H1 (cell line): ENCODE data around the gene AP5S1. TPM values are rescaled to one million over a fixed set of nuclear protein-coding genes. Genes with fewer than 3 reads are reported as not detected.

Experiments used
- CTCF ChIA-PET: fragments of 300-600 bp; sonication (Branson Sonifier 250); formaldehyde crosslinking; loops from one replicate; lab custom pipeline; 2021; ENCODE audit not compliant: partially characterized antibody; lab: Charles Lee
- POLR2A ChIA-PET: fragments of 300-600 bp; sonication (Branson Sonifier 250); formaldehyde crosslinking; loops from one replicate; lab custom pipeline; 2021; ENCODE audit warnings: inconsistent platforms; ENCODE audit not compliant: partially characterized antibody; lab: Charles Lee
- DNase-seq, 2 experiments: peaks; one replicate each; pipeline versions ENCODE4 v3.0.0 to v3.0.0-alpha.2; 2010 to 2022; ENCODE audit warnings: low spot score in 2 of 2, low read depth in 1 of 2, mixed read lengths in 1 of 2
- FAIRE-seq: peaks from 2 replicates; lab custom pipeline; 2011; peaks lifted over from hg19 to GRCh38; lab: Jason Lieb, UNC
- H2AFZ ChIP-seq: 2 replicates; pipeline ENCODE4 v1.8.1; 2012; ENCODE audit warnings: low read length, inconsistent platforms
- H2AK5ac ChIP-seq: 2 replicates; pipeline ENCODE4 v1.6.1; 2013; ENCODE audit warnings: low read depth, low read length
- H2BK120ac ChIP-seq: replicated peaks from 2 replicates; pipeline ENCODE3; 2013; ENCODE audit warnings: low read depth, low read length, inconsistent platforms
- H2BK12ac ChIP-seq: 2 replicates; pipeline ENCODE4 v1.6.1; 2013; ENCODE audit warnings: low read depth, low read length
- H2BK15ac ChIP-seq: 2 replicates; pipeline ENCODE4 v1.6.1; 2013; ENCODE audit warnings: low read length
- H2BK20ac ChIP-seq: 2 replicates; pipeline ENCODE4 v1.6.1; 2013; ENCODE audit warnings: low read length
- H2BK5ac ChIP-seq: 2 replicates; pipeline ENCODE4 v1.6.1; 2013; ENCODE audit warnings: low read depth, low read length
- H3K14ac ChIP-seq: 2 replicates; pipeline ENCODE4 v1.6.1; 2013; ENCODE audit warnings: inconsistent platforms; ENCODE audit not compliant: insufficient read length
- H3K18ac ChIP-seq: 2 replicates; pipeline ENCODE4 v1.6.1; 2013; ENCODE audit warnings: low read length; ENCODE audit errors: extremely low read depth
- H3K23ac ChIP-seq: 2 replicates; pipeline ENCODE4 v1.6.1; 2013; ENCODE audit warnings: inconsistent platforms; ENCODE audit not compliant: insufficient read length
- H3K23me2 ChIP-seq: 2 replicates; pipeline ENCODE4 v1.6.1; 2013; ENCODE audit warnings: low read depth, low read length
- H3K27ac ChIP-seq: 2 replicates; pipeline ENCODE4 v1.6.1; 2011; ENCODE audit warnings: low read depth, low read length, inconsistent platforms
- H3K27me3 ChIP-seq, 4 experiments: replicated peaks in 1 of 4; 1 replicate in 1 of 4; 2 replicates in 3 of 4; pipeline versions ENCODE4 v1.6.1 to v1.8.1; 2011 to 2013; ENCODE audit warnings: low read length in 3 of 4, mild to moderate bottlenecking in 3 of 4, inconsistent platforms in 2 of 4, mixed read lengths in 2 of 4, moderate library complexity in 1 of 4; ENCODE audit not compliant: control insufficient read depth in 3 of 4, insufficient read depth in 3 of 4; ENCODE audit errors: extremely low read depth in 1 of 4
- H3K36me3 ChIP-seq, 4 experiments: 2 replicates each; pipeline versions ENCODE4 v1.6.1 to v1.8.1; 2011 to 2013; ENCODE audit warnings: mild to moderate bottlenecking in 4 of 4, low read length in 3 of 4, moderate library complexity in 2 of 4, control low read depth in 1 of 4, inconsistent platforms in 1 of 4; ENCODE audit not compliant: insufficient read depth in 4 of 4, control insufficient read depth in 2 of 4
- H3K4ac ChIP-seq: replicated peaks from 2 replicates; pipeline ENCODE3; 2013; ENCODE audit warnings: low read length, low read depth, mixed read lengths, inconsistent platforms; ENCODE audit not compliant: insufficient read length
- H3K4me1 ChIP-seq, 4 experiments: replicated peaks in 1 of 4; 1 replicate in 1 of 4; 2 replicates in 3 of 4; pipeline versions ENCODE4 v1.6.1 to v1.8.1; 2011 to 2013; ENCODE audit warnings: low read length in 3 of 4, inconsistent platforms in 2 of 4, mixed read lengths in 1 of 4; ENCODE audit not compliant: insufficient read depth in 4 of 4, control insufficient read depth in 3 of 4
- H3K4me2 ChIP-seq, 2 experiments: 2 replicates each; pipeline versions ENCODE4 v1.6.1 to v1.8.1; 2011 to 2013; ENCODE audit warnings: low read depth in 2 of 2, low read length in 2 of 2, control low read depth in 1 of 2, inconsistent platforms in 1 of 2, mild to moderate bottlenecking in 1 of 2; ENCODE audit not compliant: insufficient read depth in 1 of 2
- H3K4me3 ChIP-seq, 4 experiments: fragments of 200-600, 300-600 bp in 1 of 4; sonication (generic), shearing (Covaris generic), sonication (Bioruptor Twin) in 1 of 4; 2 replicates each; pipeline versions ENCODE4 v1.5.1 to v1.8.1; 2011 to 2016; ENCODE audit warnings: low read length in 4 of 4, low read depth in 3 of 4, control low read depth in 2 of 4, inconsistent platforms in 2 of 4, mild to moderate bottlenecking in 2 of 4, mixed read lengths in 1 of 4, moderate library complexity in 1 of 4; ENCODE audit not compliant: insufficient read depth in 2 of 4; ENCODE audit errors: extremely low read depth in 1 of 4
- H3K56ac ChIP-seq: replicated peaks from 2 replicates; pipeline ENCODE3; 2013; ENCODE audit warnings: low read depth, mild to moderate bottlenecking, mixed read lengths, low read length, inconsistent platforms; ENCODE audit not compliant: insufficient read length
- H3K79me1 ChIP-seq: 2 replicates; pipeline ENCODE4 v1.6.1; 2013; ENCODE audit warnings: low read depth, low read length, control low read depth
- H3K79me2 ChIP-seq, 2 experiments: 2 replicates each; pipeline versions ENCODE4 v1.6.1 to v1.8.1; 2012 to 2013; ENCODE audit warnings: low read length in 2 of 2, mild to moderate bottlenecking in 2 of 2, inconsistent platforms in 1 of 2; ENCODE audit not compliant: insufficient read depth in 2 of 2, control insufficient read depth in 1 of 2
- H3K9ac ChIP-seq, 4 experiments: replicated peaks in 1 of 4; 1 replicate in 1 of 4; 2 replicates in 3 of 4; pipeline versions ENCODE4 v1.6.1 to v1.8.1; 2011 to 2013; ENCODE audit warnings: low read depth in 3 of 4, low read length in 3 of 4, control low read depth in 2 of 4, mild to moderate bottlenecking in 2 of 4, moderate library complexity in 2 of 4, inconsistent platforms in 1 of 4; ENCODE audit errors: extremely low read depth in 1 of 4
- H3K9me3 ChIP-seq, 2 experiments: 2 replicates each; pipeline versions ENCODE4 v1.6.1 to v1.8.1; 2012 to 2013; ENCODE audit warnings: mild to moderate bottlenecking in 2 of 2, moderate library complexity in 2 of 2, control low read depth in 1 of 2, inconsistent platforms in 1 of 2, low read depth in 1 of 2, low read length in 1 of 2, mixed read lengths in 1 of 2; ENCODE audit not compliant: insufficient read depth in 2 of 2
- H4K20me1 ChIP-seq, 2 experiments: replicated peaks in 1 of 2; 2 replicates each; pipeline versions ENCODE3 to v1.8.1; 2011 to 2013; ENCODE audit warnings: inconsistent platforms in 2 of 2, low read length in 2 of 2, mild to moderate bottlenecking in 1 of 2; ENCODE audit not compliant: insufficient read depth in 2 of 2, control insufficient read depth in 1 of 2
- H4K5ac ChIP-seq: 2 replicates; pipeline ENCODE4 v1.6.1; 2013; ENCODE audit warnings: low read length, low read depth, mixed read lengths, inconsistent platforms; ENCODE audit not compliant: insufficient read length
- H4K8ac ChIP-seq: 2 replicates; pipeline ENCODE4 v1.8.0; 2013; ENCODE audit warnings: mild to moderate bottlenecking, moderate library complexity, low read length, inconsistent platforms; ENCODE audit not compliant: insufficient read depth; ENCODE audit errors: extremely low read depth
- H4K91ac ChIP-seq: replicated peaks from 2 replicates; pipeline ENCODE3; 2013; ENCODE audit warnings: low read length, mixed read lengths, inconsistent platforms; ENCODE audit not compliant: insufficient read length
- ASH2L ChIP-seq: fragments of 200-600, 300-600 bp; sonication (generic); IDR thresholded peaks from one replicate; pipeline ENCODE4 v1.7.1; 2017; ENCODE audit warnings: low read length
- BACH1 ChIP-seq: IDR thresholded peaks from 2 replicates; pipeline ENCODE4 v1.6.1; 2012; ENCODE audit warnings: low read length, improper control_type of control experiment
- CEBPB ChIP-seq: IDR thresholded peaks from 2 replicates; pipeline ENCODE4 v1.6.1; 2012; ENCODE audit warnings: low read depth, low read length
- CTBP2 ChIP-seq: IDR thresholded peaks from 2 replicates; pipeline ENCODE4 v1.7.0; 2011; ENCODE audit warnings: borderline replicate concordance, mild to moderate bottlenecking, moderate library complexity, mixed read lengths, low read length; ENCODE audit not compliant: insufficient read depth, insufficient read length
- GABPA ChIP-seq: IDR thresholded peaks from 2 replicates; pipeline ENCODE4 v1.6.1; 2011; ENCODE audit warnings: mild to moderate bottlenecking, low read length, moderate library complexity, borderline replicate concordance; ENCODE audit not compliant: insufficient read depth
- KDM4A ChIP-seq: IDR thresholded peaks from one replicate; pipeline ENCODE4 v1.7.1; 2012; ENCODE audit warnings: low read depth, mild to moderate bottlenecking, moderate library complexity, low read length, inconsistent platforms; ENCODE audit not compliant: severe bottlenecking
- NRF1 ChIP-seq: IDR thresholded peaks from 2 replicates; pipeline ENCODE4 v1.6.1; 2011; ENCODE audit warnings: mild to moderate bottlenecking, low read depth, low read length, improper control_type of control experiment
- SIN3A ChIP-seq, 2 experiments: IDR thresholded peaks in 1 of 2; conservative IDR thresholded peaks in 1 of 2; 2 replicates each; pipeline ENCODE4 v1.6.1; 2011 to 2012; ENCODE audit warnings: low read length in 2 of 2, improper control_type of control experiment in 1 of 2, low read depth in 1 of 2, mild to moderate bottlenecking in 1 of 2
- SIRT6 ChIP-seq: IDR thresholded peaks from one replicate; pipeline ENCODE4 v1.7.1; 2012; ENCODE audit warnings: low read length, inconsistent platforms
- WGBS, 2 experiments: shearing (Covaris generic) in 1 of 2; methylation state at CpG; one replicate each; pipeline versions ENCODE4 v1.1.6 to v1.1.7; 2013 to 2015; ENCODE audit warnings: low lambda C conversion rate in 2 of 2, mixed read lengths in 2 of 2, inconsistent platforms in 1 of 2, low coverage in 1 of 2, missing lambda C conversion rate in 1 of 2; ENCODE audit not compliant: insufficient replicate concordance in 2 of 2, insufficient coverage in 1 of 2, insufficient read length in 1 of 2; ENCODE audit errors: extremely low coverage in 1 of 2, missing lambda C conversion rate in 1 of 2; 5-methylcytosine and 5-hydroxymethylcytosine counted together
- polyA plus RNA-seq, 7 experiments: library from polyadenylated mRNA; depleted of rRNA in 3 of 7; stranded (reverse) in 5 of 7; unstranded in 2 of 7; fragments of >200 nt in 5 of 7; fragments of 200-250 nt in 2 of 7; gene quantifications; 1 replicate in 5 of 7; 2 replicates in 1 of 7; 4 replicates in 1 of 7; pipeline versions ENCODE4 v1.2.1 to v1.2.3, GENCODE V29; 2011 to 2013; ENCODE audit warnings: missing spikeins in 2 of 7, mixed read lengths in 2 of 7
- total RNA-seq: library from RNA; stranded (reverse); fragmentation: NEBNext Ultra II Directional; extraction: Animal tissue kit (Norgen Biotek cat#: 25700); gene quantifications from 2 replicates; pipeline ENCODE4 v1.2.1, GENCODE V29; 2021
- TF ChIP-seq, protein P1 (sequence below), 3 experiments: IDR thresholded peaks; 1 replicate in 2 of 3; 2 replicates in 1 of 3; pipeline versions ENCODE4 v1.5.1 to v1.6.1; 2011; ENCODE audit warnings: low read length in 3 of 3, mild to moderate bottlenecking in 3 of 3, inconsistent platforms in 2 of 3, low read depth in 1 of 3, moderate library complexity in 1 of 3; ENCODE audit not compliant: insufficient read depth in 1 of 3; ENCODE audit errors: control extremely low read depth in 1 of 3

AP5S1 gene
- total and polyA plus RNA-seq, 2 of the 8 experiments (the other 6 are each of a cell fraction or from before 2014, with no cell fraction given): 3.3 to 3.7 TPM

DNA sequence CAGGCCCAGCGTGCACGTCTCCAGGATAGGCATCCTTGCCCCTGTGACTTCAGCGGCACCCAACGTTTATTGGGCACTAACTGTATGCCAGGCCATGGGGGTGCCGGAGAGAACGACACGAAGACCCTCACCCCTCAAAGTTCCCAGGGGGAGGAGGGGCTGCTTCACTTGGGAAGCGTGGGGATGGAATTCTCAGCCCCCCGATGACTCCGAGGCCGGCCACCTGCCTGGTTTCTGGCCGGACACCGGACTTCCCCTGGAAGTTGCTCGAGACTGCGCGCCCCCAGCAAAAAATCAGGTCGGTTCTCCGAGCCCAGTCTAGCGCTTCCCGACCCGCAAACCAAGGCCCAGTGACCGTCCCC is 26.0 kb downstream of the AP5S1 start:
- FAIRE-seq: no peak
- peaks cover 0 to 4% of the 10 kb centered on the region in 2 experiments; a peak in 2 of 4 replicates for H3K79me2 ChIP-seq
- peak overlapping the region; percentile 74 for H3K4ac ChIP-seq
- peaks cover 0 to 8% (median 4%) of the 10 kb centered on the region in 4 experiments; a peak in 3 of 7 replicates for H3K4me1 ChIP-seq
- H3K27ac ChIP-seq: no peak overlapping the region; the same call in 1 of the 2 replicates
- no peak overlapping the region for H3K23ac ChIP-seq
- no peak overlapping the region for H2BK120ac ChIP-seq
- peak overlapping the region; percentile 5 for H3K56ac ChIP-seq
- H4K20me1 ChIP-seq: peaks cover 0 to 5% of the 10 kb centered on the region in 2 experiments
- no peak overlapping the region for H2AFZ ChIP-seq
- H4K8ac ChIP-seq: peak overlapping the region; percentile 94
- H2BK12ac ChIP-seq: 0 out of 2 replicates have a peak overlapping the region, but pooled peaks have one; percentile 27
- H3K27me3 ChIP-seq: no peaks in the 10 kb centered on the region; a peak in 1 of 7 replicates
- ChIA-PET CTCF (no interaction called here), POLR2A (no interaction called here)
- no peak overlapping the region for H2BK15ac ChIP-seq
- peaks cover 3% of the 10 kb centered on the region; the same call in 1 of the 2 replicates for H3K79me1 ChIP-seq
- no peak overlapping the region for H2BK20ac ChIP-seq
- peak overlapping the region; percentile 61 for H4K91ac ChIP-seq
- H3K23me2 ChIP-seq: peaks cover 12% of the 10 kb centered on the region
- H2AK5ac ChIP-seq: peak overlapping the region; percentile 5; the same call in 1 of the 2 replicates
- H3K9me3 ChIP-seq: no peaks in the 10 kb centered on the region
- peak overlapping the region; percentile 76 for H4K5ac ChIP-seq
- peak overlapping the region; percentile 26; the same call in 1 of the 2 replicates for H3K18ac ChIP-seq
- no peak overlapping the region for H3K14ac ChIP-seq
- peak overlapping the region; percentile 88 to 93 for H3K4me2 ChIP-seq
- H2BK5ac ChIP-seq: peak overlapping the region; percentile 18; the same call in 1 of the 2 replicates
- H3K36me3 ChIP-seq: no peaks in the 10 kb centered on the region
- no peak for DNase-seq
- H3K9ac ChIP-seq: peak overlapping the region; percentile 38 to 70 (median 58); a peak in 6 of 7 replicates
- 3% methylated on average over 13 of the region's 22 CpGs; no CpG with 5 or more reads in 1 of the 2 experiments for WGBS, 2 experiments
- peak overlapping the region; percentile 56 to 84 (median 73) for H3K4me3 ChIP-seq
- TF ChIP-seq BACH1 (no peak), ASH2L (peak; percentile 51), SIRT6 (no peak), GABPA (no peak), CEBPB (no peak), SIN3A (conservative IDR thresholded peaks at IDR 0.05 in 1 of 2, IDR thresholded peaks at IDR 0.05 in 1 of 2; ENCODE audit: low read depth in 1 of 2, low read length in 2 of 2) (peak in 1 of 2 experiments; percentile 11; a peak in 1 of 4 replicates), KDM4A (peak; percentile 57), CTBP2 (peak; percentile 30), NRF1 (peak; percentile 37; the same call in 1 of the 2 replicates)
- TF ChIP-seq, protein P1, sequence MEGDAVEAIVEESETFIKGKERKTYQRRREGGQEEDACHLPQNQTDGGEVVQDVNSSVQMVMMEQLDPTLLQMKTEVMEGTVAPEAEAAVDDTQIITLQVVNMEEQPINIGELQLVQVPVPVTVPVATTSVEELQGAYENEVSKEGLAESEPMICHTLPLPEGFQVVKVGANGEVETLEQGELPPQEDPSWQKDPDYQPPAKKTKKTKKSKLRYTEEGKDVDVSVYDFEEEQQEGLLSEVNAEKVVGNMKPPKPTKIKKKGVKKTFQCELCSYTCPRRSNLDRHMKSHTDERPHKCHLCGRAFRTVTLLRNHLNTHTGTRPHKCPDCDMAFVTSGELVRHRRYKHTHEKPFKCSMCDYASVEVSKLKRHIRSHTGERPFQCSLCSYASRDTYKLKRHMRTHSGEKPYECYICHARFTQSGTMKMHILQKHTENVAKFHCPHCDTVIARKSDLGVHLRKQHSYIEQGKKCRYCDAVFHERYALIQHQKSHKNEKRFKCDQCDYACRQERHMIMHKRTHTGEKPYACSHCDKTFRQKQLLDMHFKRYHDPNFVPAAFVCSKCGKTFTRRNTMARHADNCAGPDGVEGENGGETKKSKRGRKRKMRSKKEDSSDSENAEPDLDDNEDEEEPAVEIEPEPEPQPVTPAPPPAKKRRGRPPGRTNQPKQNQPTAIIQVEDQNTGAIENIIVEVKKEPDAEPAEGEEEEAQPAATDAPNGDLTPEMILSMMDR (IDR thresholded peaks at IDR 0.05; ENCODE audit: control extremely low read depth in 1 of 3, insufficient read depth in 1 of 3, low read depth in 1 of 3, low read length in 3 of 3): no peak
